GM19397 (cell line): ENCODE data around the gene FAM3C.
"Not testable (repeated sequence)": the region's sequence is repeated elsewhere in the genome, so short reads cannot be mapped to it uniquely, and the experiment has no call there.

ENCODE experiments used
- ATAC-seq: cut with Tn5 transposase; IDR thresholded peaks from one replicate; pipeline ENCODE4 v1.9.1; 2021; ENCODE audit warnings: mild to moderate bottlenecking, moderate library complexity; ENCODE audit not compliant: unreplicated experiment

The FAM3C gene

DNA sequence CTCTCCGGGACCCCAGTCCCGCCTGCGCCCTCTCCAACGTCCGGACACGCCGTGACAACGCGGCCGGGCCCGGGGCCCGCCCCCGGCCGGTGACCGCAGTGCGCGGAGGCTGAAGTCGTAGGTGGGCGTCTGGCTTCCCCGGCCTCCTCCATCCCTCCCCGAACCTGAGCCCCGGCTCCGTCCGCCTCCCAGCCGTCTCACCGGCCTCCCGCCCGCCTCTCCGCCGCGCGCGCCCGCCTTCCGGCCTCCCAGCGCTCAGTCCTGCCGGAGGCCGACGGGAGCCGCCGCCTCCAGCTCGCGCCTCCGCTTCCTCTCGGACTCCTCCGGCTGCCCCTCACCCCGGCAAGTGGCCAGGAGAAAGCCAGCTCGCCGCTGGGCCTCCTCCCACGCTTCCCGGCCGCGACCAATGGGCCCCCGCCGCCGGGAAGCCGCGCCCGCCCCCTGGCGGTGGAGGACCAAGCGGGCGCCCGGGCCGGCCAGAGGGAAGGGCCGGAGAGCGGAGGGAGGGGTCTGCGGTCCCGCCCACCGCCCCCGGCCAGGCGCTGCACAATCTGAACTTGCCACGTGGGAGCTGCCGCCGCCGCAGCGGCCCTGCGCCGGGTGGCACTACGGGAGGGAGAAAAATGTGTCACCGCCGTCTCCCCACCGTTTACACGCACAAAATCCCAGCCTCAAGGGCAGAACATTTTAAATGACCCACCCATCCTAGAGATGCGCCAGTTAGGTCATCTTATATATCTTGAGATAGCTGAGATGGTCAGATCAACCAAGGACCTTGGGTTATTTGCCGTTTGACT, at the start of gene FAM3C:
Gene FAM3C, minus strand, starts transcription at position 348 of the 797 bp plus-strand sequence. CDS start 13,339 bp downstream, outside the sequence.
- ATAC-seq: peak; percentile 82

DNA sequence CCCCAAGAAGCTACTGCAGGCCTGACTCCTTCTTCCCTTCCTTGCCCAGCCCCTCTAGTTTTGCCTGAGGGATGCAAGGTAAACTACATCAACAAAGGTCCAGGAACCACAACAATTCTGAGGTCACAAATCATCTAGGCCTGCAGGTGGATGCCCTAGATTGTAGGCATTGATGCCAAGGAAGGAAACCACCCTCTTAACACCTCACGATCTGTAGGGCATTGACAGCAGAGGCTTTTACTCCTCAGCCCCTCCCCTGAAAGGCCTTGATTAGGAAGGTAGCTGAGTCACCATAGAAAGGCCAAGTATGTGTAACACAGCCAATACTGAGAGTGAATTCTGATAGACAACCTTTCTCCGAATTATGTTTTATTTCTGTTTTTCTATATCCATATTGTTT, 46.7 kb upstream of the FAM3C start:
- ATAC-seq: no peak

GRCh38 chr7:121440857-121441503, 44.9 kb upstream of the FAM3C start:
- no peak for ATAC-seq

GRCh38 chr7:121438043-121438955, 42.2 kb upstream of the FAM3C start:
- peak; percentile 50 for ATAC-seq

- no peak for ATAC-seq
Observed at GRCh38 chr7:121437470-121437869, 41.4 kb upstream of the FAM3C start.

DNA sequence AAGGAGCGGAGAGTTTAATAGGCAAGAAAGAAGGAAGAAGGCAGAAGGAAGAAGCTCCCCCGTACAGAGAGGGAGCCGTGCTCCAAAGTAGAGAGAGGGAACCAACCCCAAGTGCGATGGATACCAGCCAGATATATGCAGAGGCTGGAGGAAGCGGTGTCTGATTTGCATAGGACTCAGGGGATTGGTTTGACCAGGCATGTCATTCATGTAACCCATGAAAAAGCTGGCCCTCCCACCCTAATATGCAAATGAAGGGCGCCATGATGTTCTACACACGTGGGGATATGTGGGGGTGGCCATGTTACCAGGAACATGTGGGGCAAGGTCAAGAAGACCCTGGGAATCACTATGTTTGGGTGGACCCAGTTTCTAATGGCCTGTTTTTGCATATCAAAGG, 40.6 kb upstream of the FAM3C start:
- ATAC-seq: no peak

DNA sequence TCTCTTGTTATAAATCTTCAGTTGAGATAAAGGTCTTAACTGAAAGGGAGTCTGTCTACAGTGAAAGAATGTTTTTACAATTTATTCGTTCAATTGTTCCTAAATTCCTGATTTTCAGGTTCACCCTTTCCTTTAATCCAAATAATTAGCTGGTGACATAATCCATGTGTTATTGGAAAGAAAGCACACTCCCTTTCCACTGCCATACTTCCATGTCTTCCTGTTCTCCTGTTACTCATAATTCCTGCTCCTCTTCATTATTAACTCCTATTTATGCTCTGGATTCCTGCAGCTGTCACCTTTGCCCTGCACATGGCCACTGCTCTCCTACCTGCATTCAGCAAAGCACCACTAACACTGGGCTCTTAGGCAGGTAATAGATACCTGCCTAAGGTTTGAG, 40.0 kb upstream of the FAM3C start:
- no peak for ATAC-seq

DNA sequence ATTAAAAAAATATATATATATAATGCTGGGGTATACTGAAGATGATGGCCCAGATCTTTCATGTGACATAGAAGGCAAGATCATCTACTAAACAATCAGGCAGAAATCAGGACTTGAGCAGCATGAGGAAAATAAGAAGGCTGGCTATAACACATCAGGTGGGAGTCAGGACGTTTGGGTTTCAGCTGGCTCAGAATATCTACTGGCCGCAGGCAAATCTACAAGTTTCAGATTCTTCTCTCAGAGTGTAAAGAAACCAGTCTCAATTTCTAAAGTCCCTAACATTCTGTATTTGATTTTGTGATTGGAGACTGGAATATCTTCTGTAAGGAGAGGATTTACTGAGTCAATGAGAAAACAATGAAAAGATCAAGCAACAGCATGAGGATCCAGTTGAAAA, 37.7 kb upstream of the FAM3C start:
- ATAC-seq: peak; percentile 51

- not testable (repeated sequence) for ATAC-seq
Observed at GRCh38 chr7:121432486-121432885, 36.4 kb upstream of the FAM3C start.

DNA sequence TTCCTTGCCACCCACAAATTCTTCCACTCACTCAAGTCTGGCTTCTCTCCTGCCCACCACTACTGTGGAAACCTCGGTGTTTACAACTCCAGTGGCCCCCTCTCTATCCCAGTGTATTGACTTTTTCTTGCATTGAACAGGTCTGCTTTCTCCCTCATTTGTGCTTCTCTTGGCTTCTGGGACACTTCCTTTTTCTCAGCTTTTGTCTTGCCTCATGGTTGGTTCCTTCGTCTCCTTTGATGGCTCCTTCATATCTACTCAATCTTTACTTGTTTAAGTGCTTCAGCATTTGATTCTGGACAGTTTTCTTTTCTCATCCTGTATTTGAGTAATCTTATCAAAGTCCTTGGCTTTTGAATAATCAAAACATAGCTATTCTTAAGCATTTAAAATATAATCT, 35.9 kb upstream of the FAM3C start:
- no peak for ATAC-seq

- no peak for ATAC-seq
Observed at GRCh38 chr7:121431389-121431995, 35.4 kb upstream of the FAM3C start.

GRCh38 chr7:121430558-121430957, 34.5 kb upstream of the FAM3C start:
- no peak for ATAC-seq

DNA sequence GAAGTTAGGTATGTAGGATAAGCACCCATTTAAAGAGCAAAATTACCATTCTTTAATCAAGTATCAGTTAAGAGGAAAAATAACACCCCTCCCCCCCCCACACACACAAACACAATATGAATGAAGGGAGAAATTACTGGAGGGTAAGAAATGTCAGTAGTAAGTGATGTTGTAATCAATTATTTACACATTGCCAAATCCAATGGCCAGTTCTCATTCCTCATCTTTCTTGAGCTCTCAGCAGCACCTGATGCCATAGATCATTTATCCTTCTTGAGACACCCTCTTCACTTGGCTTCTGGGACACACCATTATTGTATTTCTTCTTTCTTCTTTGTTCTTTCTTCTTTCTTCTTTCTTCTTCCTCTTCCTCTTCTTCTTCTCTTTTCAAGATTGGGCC, 33.7 kb upstream of the FAM3C start:
- ATAC-seq: no peak

DNA sequence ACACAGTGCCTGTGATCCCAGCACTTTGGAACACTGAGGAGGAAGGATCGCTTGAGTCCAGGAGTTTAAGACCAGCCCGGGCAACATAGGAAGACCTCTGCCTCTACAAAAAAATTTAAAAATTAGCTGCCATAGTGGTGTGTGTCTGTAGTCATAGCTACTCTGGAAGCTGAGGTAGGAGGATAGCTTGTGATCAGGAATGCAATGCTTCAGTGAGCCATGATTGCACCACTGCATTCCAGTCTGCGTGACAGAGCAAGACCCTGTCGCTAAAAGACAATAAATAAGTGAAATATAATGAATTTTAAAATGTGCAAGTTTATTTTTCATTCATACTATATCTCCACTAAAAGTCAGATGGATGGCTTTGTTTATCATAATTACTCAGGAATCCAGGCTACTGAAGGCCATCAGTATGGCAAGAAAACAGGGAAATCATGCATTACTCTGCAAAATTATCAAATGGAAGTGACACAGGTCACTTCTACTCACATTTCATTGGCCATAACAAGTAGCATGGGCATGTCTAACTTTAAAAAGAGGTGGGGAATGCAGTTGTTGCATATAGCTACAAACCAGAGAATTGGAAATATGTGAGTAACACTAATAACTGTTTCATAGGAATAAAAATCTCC, 32.9 kb upstream of the FAM3C start:
- ATAC-seq: no peak

- not testable (repeated sequence) for ATAC-seq
Observed at GRCh38 chr7:121421743-121422142, 25.6 kb upstream of the FAM3C start.

GRCh38 chr7:121420976-121421375, 24.9 kb upstream of the FAM3C start:
- ATAC-seq: no peak

- no peak for ATAC-seq
Observed at GRCh38 chr7:121419201-121420148, 23.4 kb upstream of the FAM3C start.

- no peak for ATAC-seq
Observed at GRCh38 chr7:121416533-121416932, 20.4 kb upstream of the FAM3C start.

DNA sequence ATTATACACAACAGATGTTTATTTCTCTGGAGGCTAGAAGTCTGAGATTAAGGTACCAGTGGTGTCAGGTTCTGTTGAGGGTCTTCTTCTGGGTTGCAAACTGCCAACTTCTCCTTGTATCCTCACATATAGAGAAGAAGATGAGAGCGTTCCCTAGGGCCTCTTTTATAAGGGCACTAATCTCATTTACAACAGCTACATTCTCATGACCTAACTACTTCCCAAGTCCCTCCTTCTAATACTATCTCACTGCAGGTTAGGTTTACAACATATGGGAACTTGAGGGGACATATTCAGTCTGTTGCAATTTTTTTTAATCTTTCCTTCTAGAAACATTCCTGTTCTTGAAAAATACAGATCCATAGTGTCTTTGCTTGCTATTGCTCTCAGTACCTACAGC, 18.3 kb upstream of the FAM3C start:
- no peak for ATAC-seq
